GM12878 (cell line): ENCODE results near the gene NSG1. TPM values are rescaled to one million over a fixed set of nuclear protein-coding genes. Genes with fewer than 3 reads are reported as not detected.

Experiments
- ATAC-seq: fragments of 200-7000 bp; cut with Tn5 transposase; 3 replicates; pipeline ENCODE4 v1.9.1; 2020; ENCODE audit warnings: mild to moderate bottlenecking, moderate library complexity
- BruUV-seq: library from RNA; stranded (reverse); fragments of 400-500 nt; replicated peaks from 2 replicates; lab custom pipeline; 2021; lab: Mats Ljungman, UMichigan
- CTCF ChIA-PET: fragments of 300-600 bp; sonication (Branson Sonifier 250); formaldehyde crosslinking; extraction: SDS; loops from one replicate; lab custom pipeline; 2021; ENCODE audit warnings: inconsistent platforms; lab: Yijun Ruan, JAX
- POLR2A ChIA-PET: fragments of 350-600 bp; formaldehyde crosslinking; extraction: SDS; loops from one replicate; lab custom pipeline; 2021; ENCODE audit warnings: inconsistent platforms; lab: Charles Lee
- RAD21 ChIA-PET: fragments of 300-600 bp; sonication (Branson Sonifier 250); formaldehyde crosslinking; loops from one replicate; lab custom pipeline; 2023; ENCODE audit warnings: antibody characterized with exemption; ENCODE audit not compliant: unreplicated experiment; lab: Charles Lee
- SMC1A ChIA-PET: fragments of 300-600 bp; sonication (Branson Sonifier 250); formaldehyde crosslinking; loops from one replicate; lab custom pipeline; 2023; ENCODE audit not compliant: unreplicated experiment, uncharacterized antibody; lab: Charles Lee
- DNase-seq: peaks from one replicate; pipeline ENCODE4 v3.0.0-alpha.2; 2011; ENCODE audit warnings: low read depth, low spot score
- FAIRE-seq: peaks from 3 replicates; lab custom pipeline; 2011; peaks lifted over from hg19 to GRCh38; lab: Jason Lieb, UNC
- H2AFZ ChIP-seq: 2 replicates; pipeline ENCODE4 v1.6.0; 2011; ENCODE audit warnings: low read depth, low read length, control low read depth; ENCODE audit not compliant: control insufficient read depth
- H3K27ac ChIP-seq: 2 replicates; pipeline ENCODE4 v1.5.1; 2011; ENCODE audit warnings: control low read depth; ENCODE audit not compliant: control insufficient read depth, insufficient read depth
- H3K27me3 ChIP-seq, 2 experiments: replicated peaks in 1 of 2; 2 replicates each; pipeline versions ENCODE4 v1.6.0 to v1.6.1; 2011; ENCODE audit warnings: low read length in 1 of 2; ENCODE audit not compliant: control insufficient read depth in 2 of 2, insufficient read depth in 2 of 2
- H3K36me3 ChIP-seq, 2 experiments: 2 replicates each; pipeline ENCODE4 v1.5.1; 2011; ENCODE audit warnings: low read length in 1 of 2; ENCODE audit not compliant: control insufficient read depth in 2 of 2, insufficient read depth in 2 of 2
- H3K4me1 ChIP-seq: 2 replicates; pipeline ENCODE4 v1.6.1; 2011; ENCODE audit warnings: mild to moderate bottlenecking, low read length, moderate library complexity, mixed read lengths; ENCODE audit not compliant: control insufficient read depth, insufficient read depth
- H3K4me2 ChIP-seq: 2 replicates; pipeline ENCODE4 v1.6.0; 2011; ENCODE audit warnings: control low read depth; ENCODE audit not compliant: control insufficient read depth, insufficient read depth
- H3K4me3 ChIP-seq: fragments of 200-600 bp; sonication (generic); 2 replicates; pipeline ENCODE4 v1.5.1; 2016
- H3K79me2 ChIP-seq: 2 replicates; pipeline ENCODE4 v1.6.0; 2011; ENCODE audit warnings: low read length; ENCODE audit not compliant: control insufficient read depth, insufficient read depth
- H3K9ac ChIP-seq: 2 replicates; pipeline ENCODE4 v1.8.0; 2011; ENCODE audit warnings: low read length, control low read depth, mixed read lengths; ENCODE audit not compliant: control insufficient read depth, insufficient read depth
- H3K9me3 ChIP-seq: replicated peaks from 3 replicates; pipeline ENCODE4 v1.5.1; 2011; ENCODE audit warnings: mild to moderate bottlenecking, low read length; ENCODE audit not compliant: control insufficient read depth, insufficient read depth
- H4K20me1 ChIP-seq: 2 replicates; pipeline ENCODE4 v1.6.0; 2011; ENCODE audit not compliant: control insufficient read depth, insufficient read depth
- CHD2 ChIP-seq: IDR thresholded peaks from 2 replicates; pipeline ENCODE4 v1.6.1; 2011; ENCODE audit warnings: low read depth, low read length, improper control_type of control experiment, borderline replicate concordance
- GATAD2B ChIP-seq: fragments of 450-650 bp; conservative IDR thresholded peaks from 2 replicates; pipeline ENCODE4 v1.6.1; 2017; ENCODE audit warnings: low read depth, mild to moderate bottlenecking, moderate library complexity
- HDGF ChIP-seq: fragments of 450-650 bp; IDR thresholded peaks from 2 replicates; pipeline ENCODE4 v1.6.1; 2016; ENCODE audit warnings: antibody characterized with exemption
- IRF4 ChIP-seq: IDR thresholded peaks from 2 replicates; pipeline ENCODE4 v1.6.1; 2011; ENCODE audit warnings: low read depth, low read length
- MEF2B ChIP-seq: fragments of 450-650 bp; IDR thresholded peaks from 2 replicates; pipeline ENCODE4 v1.6.1; 2018; ENCODE audit warnings: mild to moderate bottlenecking, moderate library complexity; ENCODE audit not compliant: partially characterized antibody, poor library complexity, severe bottlenecking
- NRF1 ChIP-seq: conservative IDR thresholded peaks from 2 replicates; pipeline ENCODE4 v1.6.1; 2011; ENCODE audit warnings: mild to moderate bottlenecking, low read depth, low read length, improper control_type of control experiment
- RAD21 ChIP-seq: IDR thresholded peaks from 2 replicates; pipeline ENCODE4 v1.6.1; 2011; ENCODE audit warnings: mild to moderate bottlenecking, low read depth, low read length, moderate library complexity; ENCODE audit not compliant: insufficient read depth
- RFX5 ChIP-seq: IDR thresholded peaks from 2 replicates; pipeline ENCODE4 v1.6.1; 2011; ENCODE audit warnings: low read depth, low read length, improper control_type of control experiment
- SMAD1 ChIP-seq: fragments of 450-650 bp; IDR thresholded peaks from 2 replicates; pipeline ENCODE4 v1.6.1; 2018; ENCODE audit warnings: mild to moderate bottlenecking, low read depth; ENCODE audit not compliant: partially characterized antibody
- WGBS: methylation state at CpG from one replicate; pipeline ENCODE4 v1.1.6; 2016; ENCODE audit warnings: low lambda C conversion rate; ENCODE audit not compliant: insufficient replicate concordance, insufficient coverage; ENCODE audit errors: missing lambda C conversion rate; 5-methylcytosine and 5-hydroxymethylcytosine counted together
- in situ Hi-C: fragments of 300-500 bp; cut with MboI; formaldehyde crosslinking; loops from 9 replicates; pipeline ENCODE4 v1.14.3; 2018; ENCODE audit warnings: mixed read lengths
- intact Hi-C: fragments of 100-400 bp; cut with micrococcal nuclease; formaldehyde crosslinking; loops from one replicate; pipeline ENCODE4 v1.14.2; 2022; ENCODE audit not compliant: unreplicated experiment
- polyA plus RNA-seq, 11 experiments: library from polyadenylated mRNA; depleted of rRNA in 4 of 11; unstranded in 6 of 11; stranded (reverse) in 5 of 11; fragments of >200 nt; fragmentation: Nextera tagmentation in 4 of 11; fragmentation: Illumina TruSeq in 1 of 11; extraction: Ambion mirVana in 4 of 11; extraction: Trizol in 1 of 11; gene quantifications; 1 replicate in 1 of 11; 2 replicates in 10 of 11; pipeline versions ENCODE4 v1.2.1 to v1.2.3, GENCODE V29; 2011 to 2016; ENCODE audit warnings: inconsistent platforms in 2 of 11, missing spikeins in 2 of 11, low read depth in 1 of 11
- total RNA-seq, 4 experiments: library from RNA; depleted of rRNA in 3 of 4; stranded (reverse); fragments of >200 nt in 3 of 4; fragmentation: Illumina TruSeq in 1 of 4; extraction: Trizol in 1 of 4; gene quantifications; 2 replicates each; pipeline versions ENCODE4 v1.2.1 to v1.2.3, GENCODE V29; 2013 to 2021
- TF ChIP-seq, protein P1 (sequence below), 3 experiments: IDR thresholded peaks in 2 of 3; conservative IDR thresholded peaks in 1 of 3; 2 replicates each; pipeline ENCODE4 v1.5.1; 2011; ENCODE audit warnings: low read depth in 3 of 3, low read length in 3 of 3, mild to moderate bottlenecking in 3 of 3, control low read depth in 2 of 3, moderate library complexity in 2 of 3, inconsistent platforms in 1 of 3, mixed read lengths in 1 of 3; ENCODE audit not compliant: control insufficient read depth in 2 of 3, insufficient read depth in 1 of 3; ENCODE audit errors: extremely low read depth in 1 of 3
- TF ChIP-seq, protein P2 (sequence below): fragments of 450-650 bp; IDR thresholded peaks from 2 replicates; pipeline ENCODE4 v1.6.1; 2017; ENCODE audit warnings: mild to moderate bottlenecking, moderate library complexity

The NSG1 gene
- total and polyA plus RNA-seq, 10 of the 15 experiments (the other 5 are each of a cell fraction or from before 2014, with no cell fraction given) = 0.03 to 0.19 (median 0.10) TPM; not detected in 5

DNA sequence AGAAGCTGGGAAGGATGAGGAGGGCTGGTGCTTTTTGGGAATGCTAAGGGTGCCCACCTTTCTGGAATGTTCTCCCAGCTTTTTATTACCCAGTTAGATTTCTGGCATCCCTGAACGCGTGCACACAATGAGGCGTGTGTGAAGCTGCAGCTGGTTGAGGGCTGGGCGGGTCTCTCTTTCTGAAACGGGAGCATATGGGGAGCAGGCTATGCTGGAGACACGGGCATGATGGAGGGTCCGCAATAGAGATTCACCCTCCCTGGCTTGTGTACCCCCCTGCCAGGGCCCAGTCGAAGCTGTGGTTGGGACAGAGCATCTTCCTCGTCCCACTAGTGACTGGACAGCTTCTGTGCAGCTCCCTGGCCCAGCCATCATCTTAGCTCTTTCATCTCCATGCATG is 8.5 kb downstream of the NSG1 start:
- no peak overlapping the region for H3K9ac ChIP-seq
- no peaks in the 10 kb centered on the region for H4K20me1 ChIP-seq
- intact Hi-C loops (no loop called here), in situ Hi-C loops (no loop called here)
- no peaks in the 10 kb centered on the region for H3K79me2 ChIP-seq
- H2AFZ ChIP-seq = no peak overlapping the region
- no peaks in the 10 kb centered on the region for H3K9me3 ChIP-seq
- BruUV-seq = no TSS peak
- H3K36me3 ChIP-seq = no peaks in the 10 kb centered on the region
- SMC1A ChIA-PET = no interaction called here
- H3K27ac ChIP-seq = no peak overlapping the region
- no peak for TF ChIP-seq RAD21
- TF ChIP-seq GATAD2B = no peak
- TF ChIP-seq CHD2 = no peak
- no peak for TF ChIP-seq IRF4
- no peak for TF ChIP-seq RFX5
- TF ChIP-seq HDGF = no peak
- no peak for TF ChIP-seq NRF1
- TF ChIP-seq, protein P1, sequence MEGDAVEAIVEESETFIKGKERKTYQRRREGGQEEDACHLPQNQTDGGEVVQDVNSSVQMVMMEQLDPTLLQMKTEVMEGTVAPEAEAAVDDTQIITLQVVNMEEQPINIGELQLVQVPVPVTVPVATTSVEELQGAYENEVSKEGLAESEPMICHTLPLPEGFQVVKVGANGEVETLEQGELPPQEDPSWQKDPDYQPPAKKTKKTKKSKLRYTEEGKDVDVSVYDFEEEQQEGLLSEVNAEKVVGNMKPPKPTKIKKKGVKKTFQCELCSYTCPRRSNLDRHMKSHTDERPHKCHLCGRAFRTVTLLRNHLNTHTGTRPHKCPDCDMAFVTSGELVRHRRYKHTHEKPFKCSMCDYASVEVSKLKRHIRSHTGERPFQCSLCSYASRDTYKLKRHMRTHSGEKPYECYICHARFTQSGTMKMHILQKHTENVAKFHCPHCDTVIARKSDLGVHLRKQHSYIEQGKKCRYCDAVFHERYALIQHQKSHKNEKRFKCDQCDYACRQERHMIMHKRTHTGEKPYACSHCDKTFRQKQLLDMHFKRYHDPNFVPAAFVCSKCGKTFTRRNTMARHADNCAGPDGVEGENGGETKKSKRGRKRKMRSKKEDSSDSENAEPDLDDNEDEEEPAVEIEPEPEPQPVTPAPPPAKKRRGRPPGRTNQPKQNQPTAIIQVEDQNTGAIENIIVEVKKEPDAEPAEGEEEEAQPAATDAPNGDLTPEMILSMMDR (IDR thresholded peaks at IDR 0.05 in 2 of 3, conservative IDR thresholded peaks at IDR 0.05 in 1 of 3; ENCODE audit: control insufficient read depth in 2 of 3, extremely low read depth in 1 of 3, insufficient read depth in 1 of 3, low read depth in 3 of 3, low read length in 3 of 3) = no peak
- TF ChIP-seq MEF2B = no peak
- TF ChIP-seq, protein P2, sequence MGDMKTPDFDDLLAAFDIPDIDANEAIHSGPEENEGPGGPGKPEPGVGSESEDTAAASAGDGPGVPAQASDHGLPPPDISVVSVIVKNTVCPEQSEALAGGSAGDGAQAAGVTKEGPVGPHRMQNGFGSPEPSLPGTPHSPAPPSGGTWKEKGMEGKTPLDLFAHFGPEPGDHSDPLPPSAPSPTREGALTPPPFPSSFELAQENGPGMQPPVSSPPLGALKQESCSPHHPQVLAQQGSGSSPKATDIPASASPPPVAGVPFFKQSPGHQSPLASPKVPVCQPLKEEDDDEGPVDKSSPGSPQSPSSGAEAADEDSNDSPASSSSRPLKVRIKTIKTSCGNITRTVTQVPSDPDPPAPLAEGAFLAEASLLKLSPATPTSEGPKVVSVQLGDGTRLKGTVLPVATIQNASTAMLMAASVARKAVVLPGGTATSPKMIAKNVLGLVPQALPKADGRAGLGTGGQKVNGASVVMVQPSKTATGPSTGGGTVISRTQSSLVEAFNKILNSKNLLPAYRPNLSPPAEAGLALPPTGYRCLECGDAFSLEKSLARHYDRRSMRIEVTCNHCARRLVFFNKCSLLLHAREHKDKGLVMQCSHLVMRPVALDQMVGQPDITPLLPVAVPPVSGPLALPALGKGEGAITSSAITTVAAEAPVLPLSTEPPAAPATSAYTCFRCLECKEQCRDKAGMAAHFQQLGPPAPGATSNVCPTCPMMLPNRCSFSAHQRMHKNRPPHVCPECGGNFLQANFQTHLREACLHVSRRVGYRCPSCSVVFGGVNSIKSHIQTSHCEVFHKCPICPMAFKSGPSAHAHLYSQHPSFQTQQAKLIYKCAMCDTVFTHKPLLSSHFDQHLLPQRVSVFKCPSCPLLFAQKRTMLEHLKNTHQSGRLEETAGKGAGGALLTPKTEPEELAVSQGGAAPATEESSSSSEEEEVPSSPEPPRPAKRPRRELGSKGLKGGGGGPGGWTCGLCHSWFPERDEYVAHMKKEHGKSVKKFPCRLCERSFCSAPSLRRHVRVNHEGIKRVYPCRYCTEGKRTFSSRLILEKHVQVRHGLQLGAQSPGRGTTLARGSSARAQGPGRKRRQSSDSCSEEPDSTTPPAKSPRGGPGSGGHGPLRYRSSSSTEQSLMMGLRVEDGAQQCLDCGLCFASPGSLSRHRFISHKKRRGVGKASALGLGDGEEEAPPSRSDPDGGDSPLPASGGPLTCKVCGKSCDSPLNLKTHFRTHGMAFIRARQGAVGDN = no peak
- no peak for TF ChIP-seq SMAD1
- DNase-seq = no peak
- H3K4me3 ChIP-seq = no peak overlapping the region
- no peaks in the 10 kb centered on the region for H3K4me1 ChIP-seq
- RAD21 ChIA-PET = no interaction called here
- POLR2A ChIA-PET = no interaction called here
- WGBS = 73% methylated on average over 9 of the region's 9 CpGs
- FAIRE-seq = no peak
- no peak overlapping the region for H3K4me2 ChIP-seq
- CTCF ChIA-PET = interaction anchor here (0.6 to 0.8 kb wide), 2 partner anchors 16 to 1605 kb away, joined by 3 read pairs; no protein-coding TSS in a partner anchor
- no peak for ATAC-seq
- H3K27me3 ChIP-seq = no peaks in the 10 kb centered on the region; a peak in 1 of 4 replicates
